ENCODE data around the gene CACNA1A.
"Not testable (repeated sequence)": the region's sequence is repeated elsewhere in the genome, so short reads cannot be mapped to it uniquely, and the experiment has no call there.

Gene CACNA1A

DNA sequence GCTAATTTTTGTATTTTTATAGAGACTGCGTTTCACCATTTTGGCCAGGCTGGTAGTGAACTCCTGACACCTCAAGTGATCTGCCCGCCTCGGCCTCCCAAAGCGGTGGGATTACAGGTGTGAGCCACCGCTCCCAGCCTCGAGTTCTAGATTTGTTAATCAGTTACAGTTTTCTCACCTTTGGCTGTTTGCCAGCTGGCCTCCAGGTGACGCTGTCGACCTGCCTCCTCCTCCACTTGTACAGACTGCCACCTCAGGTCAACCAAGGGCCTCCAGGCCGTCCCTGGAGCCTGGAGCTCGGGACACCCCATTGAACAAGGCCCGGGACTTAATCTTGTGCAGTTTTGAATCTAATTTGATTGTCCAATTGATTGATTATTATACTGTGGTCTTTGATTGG, 310.6 kb downstream of the CACNA1A start:
- DNase-seq: peak; percentile 35 to 52 (median 39)
- H3K4me3 ChIP-seq (ENCODE audit: insufficient read depth, low read depth, low read length, poor library complexity, severe bottlenecking): no peak overlapping the region
- no peaks in the 10 kb centered on the region for H3K9me3 ChIP-seq (ENCODE audit: control insufficient read depth, low read length)

DNA sequence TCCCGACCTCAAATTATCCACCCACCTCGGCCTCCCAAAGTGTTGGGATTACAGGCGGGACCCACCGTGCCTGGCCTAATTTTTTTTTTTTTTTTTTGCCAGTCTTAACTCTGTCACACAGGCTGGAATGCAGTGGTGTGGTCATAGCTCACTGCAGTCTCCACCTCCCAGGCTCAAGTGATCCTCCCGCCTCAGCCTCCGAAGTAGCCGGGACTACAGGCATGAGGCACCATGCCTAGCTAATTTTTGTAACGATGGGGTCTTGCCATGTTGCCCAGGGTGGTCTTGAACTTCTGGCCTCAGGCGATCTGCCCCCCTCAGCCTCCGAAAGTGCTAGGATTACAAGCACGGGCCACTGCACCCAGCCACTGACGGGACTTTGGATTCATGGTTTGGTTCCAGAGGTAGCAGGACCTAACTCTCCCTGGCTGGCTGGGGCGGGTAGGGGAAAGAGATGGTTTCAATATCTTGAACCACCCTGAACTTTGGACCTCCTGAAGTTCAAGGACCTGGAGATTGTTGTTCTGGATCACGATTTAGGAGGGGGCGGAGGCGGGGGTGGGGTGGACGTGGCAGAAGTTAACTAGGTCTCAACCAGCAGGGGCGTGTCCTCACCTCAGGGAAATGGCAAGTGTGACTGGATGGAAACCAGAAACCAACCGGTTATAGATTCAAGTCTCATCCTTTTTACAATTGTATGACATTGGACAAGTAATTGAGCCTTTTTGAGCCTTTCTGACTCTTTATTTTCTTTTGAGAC, 315.3 kb downstream of the CACNA1A start:
- Histone ChIP-seq H3K27me3 (replicated peaks; ENCODE audit: control insufficient read depth, insufficient read depth, low read length, poor library complexity, severe bottlenecking) (no peaks in the 10 kb centered on the region), H3K36me3 (ENCODE audit: control insufficient read depth, insufficient read depth, low read length) (no peaks in the 10 kb centered on the region), H3K27ac (ENCODE audit: insufficient read depth, low read length, poor library complexity, severe bottlenecking) (no peak overlapping the region), H3K9me3 (ENCODE audit: control insufficient read depth, low read length) (no peaks in the 10 kb centered on the region), H3K4me1 (ENCODE audit: control insufficient read depth, insufficient read depth, low read length, poor library complexity, severe bottlenecking) (peaks cover 13% of the 10 kb centered on the region), H3K4me3 (ENCODE audit: insufficient read depth, low read depth, low read length, poor library complexity, severe bottlenecking) (no peak overlapping the region)
- DNase-seq: no peak

More for the DNA sequence above, 310.6 kb downstream of the CACNA1A start:
- Histone ChIP-seq H3K27ac (ENCODE audit: insufficient read depth, low read length, poor library complexity, severe bottlenecking) (no peak overlapping the region), H3K4me1 (ENCODE audit: control insufficient read depth, insufficient read depth, low read length, poor library complexity, severe bottlenecking) (peaks cover 13% of the 10 kb centered on the region), H3K36me3 (ENCODE audit: control insufficient read depth, insufficient read depth, low read length) (no peaks in the 10 kb centered on the region), H3K27me3 (replicated peaks; ENCODE audit: control insufficient read depth, insufficient read depth, low read length, poor library complexity, severe bottlenecking) (no peaks in the 10 kb centered on the region)

DNA sequence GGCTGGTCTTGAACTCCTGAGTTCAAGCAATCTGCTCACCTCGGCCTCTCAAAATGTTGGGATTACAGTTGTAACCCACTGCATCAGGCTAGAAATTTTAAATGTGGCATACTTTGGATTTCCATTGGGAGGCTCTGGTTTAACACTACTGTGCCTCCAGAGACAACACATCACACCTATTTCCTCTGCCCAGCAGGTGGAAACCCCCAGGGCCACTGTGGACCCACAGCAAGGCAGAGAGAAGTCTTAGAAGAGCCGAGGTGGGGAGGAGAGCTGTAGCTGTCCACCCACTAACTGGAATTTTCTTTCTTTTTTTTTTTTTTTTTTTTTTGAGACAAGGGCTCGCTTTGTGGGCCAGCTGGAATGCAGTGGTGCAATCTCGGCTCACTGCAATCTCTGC, 316.7 kb downstream of the CACNA1A start:
- no peaks in the 10 kb centered on the region for H3K36me3 ChIP-seq (ENCODE audit: control insufficient read depth, insufficient read depth, low read length)
- H3K4me3 ChIP-seq (ENCODE audit: insufficient read depth, low read depth, low read length, poor library complexity, severe bottlenecking): no peak overlapping the region
- H3K27me3 ChIP-seq (replicated peaks; ENCODE audit: control insufficient read depth, insufficient read depth, low read length, poor library complexity, severe bottlenecking): no peaks in the 10 kb centered on the region
- H3K9me3 ChIP-seq (ENCODE audit: control insufficient read depth, low read length): no peaks in the 10 kb centered on the region
- H3K27ac ChIP-seq (ENCODE audit: insufficient read depth, low read length, poor library complexity, severe bottlenecking): no peak overlapping the region
- no peak for DNase-seq
- H3K4me1 ChIP-seq (ENCODE audit: control insufficient read depth, insufficient read depth, low read length, poor library complexity, severe bottlenecking): peaks cover 3% of the 10 kb centered on the region

DNA sequence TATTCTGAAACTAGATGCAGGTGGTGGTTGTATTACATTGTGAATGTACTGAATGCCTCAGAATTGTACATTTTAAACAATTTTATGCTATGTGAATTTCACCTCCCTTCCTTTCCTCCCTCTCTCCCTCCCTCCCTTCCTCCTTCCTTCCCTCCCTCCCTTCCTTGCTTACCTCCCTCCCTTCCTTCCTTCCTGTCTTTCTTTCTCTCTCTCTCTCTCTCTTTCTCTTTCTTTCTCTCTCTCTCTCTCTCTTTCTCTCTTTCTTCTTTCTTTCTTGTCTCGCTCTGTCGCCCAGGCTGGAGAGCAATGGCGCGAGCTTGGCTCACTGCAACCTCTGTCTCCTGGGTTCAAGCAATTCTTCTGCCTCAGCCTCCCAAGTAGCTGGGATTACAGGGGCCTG, 318.9 kb downstream of the CACNA1A start:
- no peak for DNase-seq

DNA sequence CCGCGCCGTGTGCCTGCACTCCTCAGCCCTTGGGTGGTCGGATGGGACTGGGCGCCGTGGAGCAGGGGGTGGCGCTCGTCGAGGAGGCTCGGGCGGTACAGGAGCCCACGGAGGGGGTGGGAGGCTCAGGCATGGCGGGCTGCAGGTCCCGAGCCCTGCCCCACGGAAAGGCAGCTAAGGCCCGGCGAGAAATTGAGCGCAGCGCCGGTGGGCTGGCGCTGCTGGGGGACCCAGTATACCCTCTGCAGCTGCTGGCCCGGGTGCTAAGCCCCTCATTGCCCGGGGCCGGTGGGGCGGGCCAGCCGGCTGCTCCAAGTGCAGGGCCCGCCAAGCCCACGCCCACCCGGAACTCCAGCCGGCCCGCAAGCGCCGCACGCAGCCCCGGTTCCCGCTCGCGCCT, 319.6 kb downstream of the CACNA1A start:
- H3K27me3 ChIP-seq (replicated peaks; ENCODE audit: control insufficient read depth, insufficient read depth, low read length, poor library complexity, severe bottlenecking); H3K9me3 ChIP-seq (ENCODE audit: control insufficient read depth, low read length); H3K36me3 ChIP-seq (ENCODE audit: control insufficient read depth, insufficient read depth, low read length); H3K4me1 ChIP-seq (ENCODE audit: control insufficient read depth, insufficient read depth, low read length, poor library complexity, severe bottlenecking); DNase-seq; H3K27ac ChIP-seq (ENCODE audit: insufficient read depth, low read length, poor library complexity, severe bottlenecking); H3K4me3 ChIP-seq (ENCODE audit: insufficient read depth, low read depth, low read length, poor library complexity, severe bottlenecking): not testable (repeated sequence)

More for the DNA sequence above, 318.9 kb downstream of the CACNA1A start:
- no peak overlapping the region for H3K4me3 ChIP-seq (ENCODE audit: insufficient read depth, low read depth, low read length, poor library complexity, severe bottlenecking)
- H3K9me3 ChIP-seq (ENCODE audit: control insufficient read depth, low read length): no peaks in the 10 kb centered on the region
- H3K4me1 ChIP-seq (ENCODE audit: control insufficient read depth, insufficient read depth, low read length, poor library complexity, severe bottlenecking): no peaks in the 10 kb centered on the region
- no peaks in the 10 kb centered on the region for H3K36me3 ChIP-seq (ENCODE audit: control insufficient read depth, insufficient read depth, low read length)
- H3K27ac ChIP-seq (ENCODE audit: insufficient read depth, low read length, poor library complexity, severe bottlenecking): no peak overlapping the region
- no peaks in the 10 kb centered on the region for H3K27me3 ChIP-seq (replicated peaks; ENCODE audit: control insufficient read depth, insufficient read depth, low read length, poor library complexity, severe bottlenecking)

DNA sequence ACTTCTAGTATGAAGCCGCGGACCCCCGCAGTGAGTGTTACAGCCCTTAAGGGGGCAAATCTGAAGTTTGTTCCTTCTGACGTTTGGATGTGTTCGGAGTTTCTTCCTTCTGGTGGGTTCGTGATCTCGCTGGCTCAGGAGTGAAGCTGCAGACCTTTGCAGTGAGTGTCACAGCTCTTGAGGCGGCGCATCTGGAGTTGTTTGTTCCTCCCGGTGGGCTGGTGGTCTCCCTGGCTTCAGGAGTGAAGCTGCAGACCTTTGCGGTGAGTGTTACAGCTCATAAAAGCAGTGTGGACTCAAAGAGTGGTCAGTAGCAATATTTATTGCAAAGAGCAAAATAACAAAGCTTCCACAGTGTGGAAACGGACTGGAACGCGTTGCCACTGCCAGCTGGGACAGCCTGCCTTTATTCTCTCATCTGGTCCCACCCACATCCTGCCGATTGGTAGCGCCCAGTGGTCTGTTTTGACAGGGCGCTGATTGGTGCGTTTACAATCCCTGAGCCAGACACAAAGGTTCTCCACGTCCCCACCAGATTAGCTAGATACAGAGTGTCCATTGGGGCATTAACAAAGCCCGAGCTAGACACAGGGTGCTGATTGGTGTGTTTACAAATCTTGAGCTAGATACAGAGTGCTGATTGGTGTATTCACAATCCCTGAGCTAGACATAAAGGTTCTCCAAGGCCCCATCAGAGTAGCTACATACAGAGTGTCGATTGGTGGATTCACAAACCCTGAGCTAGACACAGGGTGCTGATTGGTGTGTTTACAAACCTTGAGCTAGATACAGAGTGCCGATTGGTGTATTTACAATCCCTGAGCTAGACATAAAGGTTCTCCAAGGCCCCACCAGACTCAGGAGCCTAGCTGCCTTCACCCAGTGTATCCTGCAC, 320.3 kb downstream of the CACNA1A start:
- H3K27ac ChIP-seq (ENCODE audit: insufficient read depth, low read length, poor library complexity, severe bottlenecking); DNase-seq; H3K27me3 ChIP-seq (replicated peaks; ENCODE audit: control insufficient read depth, insufficient read depth, low read length, poor library complexity, severe bottlenecking); H3K9me3 ChIP-seq (ENCODE audit: control insufficient read depth, low read length); H3K36me3 ChIP-seq (ENCODE audit: control insufficient read depth, insufficient read depth, low read length); H3K4me1 ChIP-seq (ENCODE audit: control insufficient read depth, insufficient read depth, low read length, poor library complexity, severe bottlenecking); H3K4me3 ChIP-seq (ENCODE audit: insufficient read depth, low read depth, low read length, poor library complexity, severe bottlenecking): not testable (repeated sequence)

DNA sequence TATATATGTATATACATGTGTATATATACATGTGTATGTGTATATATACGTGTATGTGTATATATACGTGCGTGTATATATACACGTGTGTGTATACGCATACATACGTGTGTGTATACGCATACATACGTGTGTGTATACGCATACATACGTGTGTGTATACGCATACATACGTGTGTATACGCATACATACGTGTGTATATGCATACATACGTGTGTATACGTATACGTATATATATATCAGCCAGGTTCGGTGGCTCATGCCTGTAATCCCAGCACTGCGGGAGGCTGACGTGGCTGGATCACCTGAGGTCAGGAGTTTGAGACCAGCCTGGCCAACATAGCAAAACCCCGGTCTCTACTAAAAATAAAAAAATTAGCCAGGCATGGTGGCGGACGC, 321.4 kb downstream of the CACNA1A start:
- H3K4me1 ChIP-seq (ENCODE audit: control insufficient read depth, insufficient read depth, low read length, poor library complexity, severe bottlenecking); H3K36me3 ChIP-seq (ENCODE audit: control insufficient read depth, insufficient read depth, low read length); H3K27ac ChIP-seq (ENCODE audit: insufficient read depth, low read length, poor library complexity, severe bottlenecking); H3K4me3 ChIP-seq (ENCODE audit: insufficient read depth, low read depth, low read length, poor library complexity, severe bottlenecking); H3K27me3 ChIP-seq (replicated peaks; ENCODE audit: control insufficient read depth, insufficient read depth, low read length, poor library complexity, severe bottlenecking); H3K9me3 ChIP-seq (ENCODE audit: control insufficient read depth, low read length); DNase-seq: not testable (repeated sequence)

DNA sequence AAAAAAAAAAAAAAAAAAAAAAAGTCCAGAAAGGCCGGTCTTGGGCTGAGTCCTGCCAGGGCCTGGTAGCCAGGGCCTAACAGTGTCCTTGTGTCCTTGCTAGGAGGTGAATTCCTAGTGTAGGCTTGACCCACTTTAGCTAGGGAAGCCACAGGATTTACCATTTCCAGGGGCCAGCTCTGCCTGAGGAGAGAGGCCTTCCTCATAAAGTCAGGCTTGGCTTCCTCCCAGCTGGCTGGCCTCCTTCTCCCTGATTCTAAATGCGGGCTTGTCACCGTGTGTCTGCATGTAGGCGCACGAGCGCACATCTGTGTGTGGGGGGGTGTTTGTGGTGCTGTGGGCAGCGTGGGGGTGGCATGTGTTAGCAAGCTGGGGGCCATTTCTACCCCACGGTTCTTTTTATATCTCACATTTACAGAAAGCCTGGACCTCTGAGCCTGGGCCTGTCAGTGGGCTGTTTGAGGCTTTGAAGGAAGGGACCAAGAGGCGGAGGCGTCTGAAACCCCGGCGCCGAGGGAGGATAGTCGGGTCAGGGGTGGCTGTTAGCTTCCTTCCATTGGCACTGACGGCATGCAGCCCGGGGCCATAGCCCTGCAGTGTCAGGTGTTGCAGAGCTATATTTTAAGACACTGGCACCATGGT, 324.4 kb downstream of the CACNA1A start:
- Histone ChIP-seq H3K9me3 (ENCODE audit: control insufficient read depth, low read length) (no peaks in the 10 kb centered on the region), H3K4me1 (ENCODE audit: control insufficient read depth, insufficient read depth, low read length, poor library complexity, severe bottlenecking) (peaks cover 10% of the 10 kb centered on the region), H3K27ac (ENCODE audit: insufficient read depth, low read length, poor library complexity, severe bottlenecking) (no peak overlapping the region), H3K36me3 (ENCODE audit: control insufficient read depth, insufficient read depth, low read length) (no peaks in the 10 kb centered on the region), H3K4me3 (ENCODE audit: insufficient read depth, low read depth, low read length, poor library complexity, severe bottlenecking) (no peak overlapping the region), H3K27me3 (replicated peaks; ENCODE audit: control insufficient read depth, insufficient read depth, low read length, poor library complexity, severe bottlenecking) (no peaks in the 10 kb centered on the region)
- DNase-seq: no peak

DNA sequence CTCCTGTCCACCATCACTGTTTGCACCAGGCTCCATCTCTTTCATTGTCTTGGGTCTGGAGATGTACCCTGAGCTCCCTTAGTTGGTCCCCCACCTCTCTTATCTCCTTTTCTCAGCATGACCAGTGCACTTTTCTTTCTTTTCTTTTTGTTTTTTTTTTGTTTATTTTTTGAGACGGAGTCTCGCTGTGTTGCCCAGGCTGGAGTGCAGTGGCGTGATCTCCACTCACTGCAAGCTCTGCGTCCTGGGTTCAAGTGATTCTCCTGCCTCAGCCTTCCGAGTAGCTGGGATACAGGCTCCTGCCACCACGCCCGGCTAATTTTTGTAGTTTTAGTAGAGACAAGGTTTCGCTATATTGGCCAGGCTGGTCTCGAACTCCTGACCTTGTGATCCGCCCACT, 328.0 kb downstream of the CACNA1A start:
- not testable (repeated sequence) for H3K9me3 ChIP-seq (ENCODE audit: control insufficient read depth, low read length); H3K27ac ChIP-seq (ENCODE audit: insufficient read depth, low read length, poor library complexity, severe bottlenecking); H3K4me3 ChIP-seq (ENCODE audit: insufficient read depth, low read depth, low read length, poor library complexity, severe bottlenecking); DNase-seq; H3K27me3 ChIP-seq (replicated peaks; ENCODE audit: control insufficient read depth, insufficient read depth, low read length, poor library complexity, severe bottlenecking); H3K36me3 ChIP-seq (ENCODE audit: control insufficient read depth, insufficient read depth, low read length)
- peaks cover 16% of the 10 kb centered on the region for H3K4me1 ChIP-seq (ENCODE audit: control insufficient read depth, insufficient read depth, low read length, poor library complexity, severe bottlenecking)

DNA sequence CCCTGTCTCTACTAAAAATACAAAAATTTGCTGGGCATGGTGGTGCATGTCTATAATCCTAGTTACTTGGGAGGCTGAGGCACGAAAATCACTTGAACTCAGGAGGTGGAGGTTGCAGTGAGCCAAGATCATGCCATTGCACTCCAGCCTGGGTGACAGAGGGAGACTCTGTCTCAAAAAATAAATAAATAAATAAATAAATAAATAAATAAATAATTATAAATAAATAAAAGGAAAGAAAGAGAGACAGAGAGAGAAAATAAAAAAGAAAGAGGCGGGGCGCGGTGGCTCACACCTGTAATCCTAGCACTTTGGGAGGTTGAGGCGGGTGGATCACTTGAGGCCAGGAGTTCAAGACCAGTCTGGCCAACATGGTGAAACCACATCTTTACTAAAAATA, 328.7 kb downstream of the CACNA1A start:
- not testable (repeated sequence) for H3K4me3 ChIP-seq (ENCODE audit: insufficient read depth, low read depth, low read length, poor library complexity, severe bottlenecking); H3K27me3 ChIP-seq (replicated peaks; ENCODE audit: control insufficient read depth, insufficient read depth, low read length, poor library complexity, severe bottlenecking); H3K36me3 ChIP-seq (ENCODE audit: control insufficient read depth, insufficient read depth, low read length); DNase-seq; H3K9me3 ChIP-seq (ENCODE audit: control insufficient read depth, low read length); H3K27ac ChIP-seq (ENCODE audit: insufficient read depth, low read length, poor library complexity, severe bottlenecking)
- peaks cover 23% of the 10 kb centered on the region for H3K4me1 ChIP-seq (ENCODE audit: control insufficient read depth, insufficient read depth, low read length, poor library complexity, severe bottlenecking)

All from effector memory CD4-positive, alpha-beta T cell (primary cell).